BLaER1 (cell line): Measurements from ENCODE around the gene USP17L20.
"Not testable (repeated sequence)": the region's sequence is repeated elsewhere in the genome, so short reads cannot be mapped to it uniquely, and the experiment has no call there.

Experiments used
- H3K27ac ChIP-seq: shearing (Covaris generic); formaldehyde crosslinking; 2 replicates; pipeline ENCODE4 v1.8.1; 2022
- H3K27me3 ChIP-seq: shearing (Covaris generic); formaldehyde crosslinking; 2 replicates; pipeline ENCODE4 v1.8.1; 2022
- H3K36me3 ChIP-seq: shearing (Covaris generic); formaldehyde crosslinking; 2 replicates; pipeline ENCODE4 v1.8.1; 2022
- H3K4me1 ChIP-seq: shearing (Covaris generic); formaldehyde crosslinking; 2 replicates; pipeline ENCODE4 v1.8.1; 2022
- H3K4me2 ChIP-seq: shearing (Covaris generic); formaldehyde crosslinking; 2 replicates; pipeline ENCODE4 v1.8.1; 2022
- H3K4me3 ChIP-seq: shearing (Covaris generic); formaldehyde crosslinking; 2 replicates; pipeline ENCODE4 v1.8.1; 2022
- H3K9ac ChIP-seq: shearing (Covaris generic); formaldehyde crosslinking; 2 replicates; pipeline ENCODE4 v1.8.1; 2022
- H3K9me3 ChIP-seq: shearing (Covaris generic); formaldehyde crosslinking; 2 replicates; pipeline ENCODE4 v1.8.1; 2022
- H4K20me1 ChIP-seq: shearing (Covaris generic); formaldehyde crosslinking; 2 replicates; pipeline ENCODE4 v1.8.1; 2022

The USP17L20 gene

DNA sequence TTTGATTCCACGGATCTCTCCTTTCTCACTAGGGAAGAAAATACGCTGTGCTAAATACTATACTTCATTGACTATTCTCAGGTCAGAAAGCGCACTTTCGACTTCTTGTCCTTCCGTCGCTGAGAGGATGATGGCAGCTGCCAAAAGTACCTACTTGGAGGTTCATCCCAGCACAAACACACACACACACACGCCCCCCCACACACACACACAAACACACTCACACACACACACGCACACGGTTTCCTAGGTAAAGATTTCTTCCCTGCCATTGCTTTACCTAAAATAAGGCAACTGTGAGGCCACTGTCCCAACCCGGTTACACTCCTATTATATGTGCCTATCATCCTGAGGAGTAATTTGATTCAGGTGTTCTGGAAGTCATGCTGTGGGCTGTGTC lies 13.8 kb downstream of the USP17L20 start:
- H3K36me3 ChIP-seq, H3K27ac ChIP-seq, H3K9me3 ChIP-seq, H3K4me2 ChIP-seq, H3K27me3 ChIP-seq, H3K4me1 ChIP-seq, H4K20me1 ChIP-seq, H3K4me3 ChIP-seq, H3K9ac ChIP-seq: not testable (repeated sequence)
